Right ventricle myocardium inferior (tissue), 1 donor: ENCODE measurements around the gene PALM. TPM values are rescaled to one million over a fixed set of nuclear protein-coding genes. Genes with fewer than 3 reads are reported as not detected.
"Not testable (repeated sequence)": the region's sequence is repeated elsewhere in the genome, so short reads cannot be mapped to it uniquely, and the experiment has no call there.

ENCODE experiments used
- ATAC-seq: fragments of 200-7000 bp; cut with Tn5 transposase; one replicate; pipeline ENCODE4 v1.9.1; 2020; ENCODE audit warnings: mild to moderate bottlenecking, moderate library complexity
- DNase-seq: peaks from one replicate; pipeline ENCODE4 v3.0.0; 2021; ENCODE audit errors: missing footprints
- intact Hi-C: fragments of 100-400 bp; cut with DNase I; formaldehyde crosslinking; loops from one replicate; pipeline ENCODE4 v1.11.0; 2022
- total RNA-seq: library from RNA; stranded (reverse); fragmentation: NEBNext Ultra II Directional; extraction: Animal tissue kit (Norgen Biotek cat#: 25700); gene quantifications from one replicate; pipeline ENCODE4 v1.2.1, GENCODE V29; 2021
- donor health status: DM: no; HTN: yes; CAD: no; lungs with severe emphysema.

Gene PALM
- total RNA-seq, 1 donor from 2014 or later = 34.0 TPM

- DNase-seq = no peak
- no peak for ATAC-seq
- intact Hi-C loops = no loop called here
Measured at GRCh38 chr19:723714-724113, 15.0 kb downstream of the PALM start.

GRCh38 chr19:725461-726089 lies 16.8 kb downstream of the PALM start:
- intact Hi-C loops = no loop called here
- ATAC-seq (no peak), DNase-seq (no peak)

- peak; percentile 17 for ATAC-seq
- no peak for DNase-seq
- intact Hi-C loops = no loop called here
Measured at GRCh38 chr19:726993-727956, 18.5 kb downstream of the PALM start.

GRCh38 chr19:728011-728410 lies 19.3 kb downstream of the PALM start:
- peak; percentile 83 for ATAC-seq
- intact Hi-C loops = loop anchor here (1.0 kb wide), 1 partner anchor 18 kb away; no protein-coding TSS in a partner anchor
- peak; percentile 88 for DNase-seq

GRCh38 chr19:729564-729963 lies 20.8 kb downstream of the PALM start:
- ATAC-seq, intact Hi-C loops, DNase-seq: not testable (repeated sequence)

GRCh38 chr19:729965-730668 lies 21.4 kb downstream of the PALM start:
- ATAC-seq (no peak), DNase-seq (no peak)
- intact Hi-C loops = loop anchor here (10.0 kb wide), 2 partner anchors 145 to 175 kb away; partner anchors contain the start of gene HCN2

GRCh38 chr19:731000-731399 lies 22.3 kb downstream of the PALM start:
- no peak for ATAC-seq
- intact Hi-C loops = loop anchor here (10.0 kb wide), 2 partner anchors 146 to 176 kb away; partner anchors contain the start of gene HCN2
- no peak for DNase-seq

- DNase-seq (no peak), ATAC-seq (no peak)
- intact Hi-C loops = loop anchor here (10.0 kb wide), 2 partner anchors 148 to 178 kb away; partner anchors contain the start of gene HCN2
Measured at GRCh38 chr19:732148-733069, 23.7 kb downstream of the PALM start.

- no peak for DNase-seq
- intact Hi-C loops = loop anchor here (1.0 to 10.0 kb wide), 3 partner anchors 69 to 180 kb away; partner anchors contain the start of gene HCN2
- ATAC-seq = no peak
Measured at GRCh38 chr19:734716-735115, 26.0 kb downstream of the PALM start.

GRCh38 chr19:736125-736524 lies 27.4 kb downstream of the PALM start:
- intact Hi-C loops = loop anchor here (10.0 kb wide), 2 partner anchors 151 to 181 kb away; partner anchors contain the start of gene HCN2
- DNase-seq (no peak), ATAC-seq (no peak)

- ATAC-seq (peak; percentile 29), DNase-seq (no peak)
- intact Hi-C loops = loop anchor here (10.0 kb wide), 2 partner anchors 153 to 183 kb away; partner anchors contain the start of gene HCN2
Measured at GRCh38 chr19:737591-738093, 28.9 kb downstream of the PALM start.

GRCh38 chr19:738509-739128 lies 29.9 kb downstream of the PALM start:
- ATAC-seq (no peak), DNase-seq (no peak)
- intact Hi-C loops = loop anchor here (10.0 kb wide), 2 partner anchors 154 to 184 kb away; partner anchors contain the start of gene HCN2

- DNase-seq (no peak), ATAC-seq (no peak)
Measured at GRCh38 chr19:739998-740715, 31.4 kb downstream of the PALM start.

GRCh38 chr19:740816-741505 lies 32.2 kb downstream of the PALM start:
- ATAC-seq, intact Hi-C loops, DNase-seq: not testable (repeated sequence)

More at GRCh38 chr19:739998-740715, 31.4 kb downstream of the PALM start:
- intact Hi-C loops = loop anchor here (10.0 kb wide), 2 partner anchors 155 to 185 kb away; partner anchors contain the start of gene HCN2

GRCh38 chr19:741506-742131 lies 32.9 kb downstream of the PALM start:
- intact Hi-C loops = no loop called here
- no peak for DNase-seq
- no peak for ATAC-seq
